HepG2 (cell line): ENCODE results near the gene IL24. TPM values are rescaled to one million over a fixed set of nuclear protein-coding genes. Genes with fewer than 3 reads are reported as not detected.
A peak's percentile ranks its signal among the peaks of the same experiment; 100 is the strongest.

ENCODE experiments used
- ATRX ChIP-seq: sonication (generic); formaldehyde crosslinking; IDR thresholded peaks from 2 replicates; pipeline ENCODE4 v1.4.0; 2020; ENCODE audit warnings: missing genetic modification reagents, borderline replicate concordance
- FOXA3 ChIP-seq: IDR thresholded peaks from 2 replicates; pipeline ENCODE4 v1.6.1; 2016; ENCODE audit warnings: missing genetic modification reagents, missing compliant biosample characterization
- KIAA2018 ChIP-seq: sonication (generic); formaldehyde crosslinking; IDR thresholded peaks from 2 replicates; pipeline ENCODE4 v1.5.0; 2020; ENCODE audit warnings: mild to moderate bottlenecking, missing genetic modification reagents, borderline replicate concordance
- MNT ChIP-seq: fragments of 450-650 bp; IDR thresholded peaks from 2 replicates; pipeline ENCODE4 v1.6.1; 2016
- PHB2 ChIP-seq: fragments of 450-650 bp; IDR thresholded peaks from 2 replicates; pipeline ENCODE4 v1.6.1; 2018; ENCODE audit not compliant: partially characterized antibody
- PITX1 ChIP-seq: sonication (generic); formaldehyde crosslinking; IDR thresholded peaks from 2 replicates; pipeline ENCODE4 v1.5.1; 2020; ENCODE audit warnings: mild to moderate bottlenecking, missing genetic modification reagents
- PRDM15 ChIP-seq: sonication (generic); formaldehyde crosslinking; IDR thresholded peaks from 2 replicates; pipeline ENCODE4 v1.4.0; 2020; ENCODE audit warnings: missing genetic modification reagents
- SIX4 ChIP-seq: sonication (generic); formaldehyde crosslinking; IDR thresholded peaks from 2 replicates; pipeline ENCODE4 v1.4.0; 2020; ENCODE audit warnings: missing genetic modification reagents
- SMARCC2 ChIP-seq: fragments of 450-650 bp; IDR thresholded peaks from 2 replicates; pipeline ENCODE4 v1.6.1; 2017; ENCODE audit warnings: antibody characterized with exemption, mild to moderate bottlenecking
- ZKSCAN1 ChIP-seq: fragments of 150-350 bp; IDR thresholded peaks from 2 replicates; pipeline ENCODE4 v1.6.1; 2014; ENCODE audit warnings: low read length
- ZNF280B ChIP-seq: sonication (generic); formaldehyde crosslinking; IDR thresholded peaks from 2 replicates; pipeline ENCODE4 v1.5.0; 2020; ENCODE audit warnings: missing genetic modification reagents, mild to moderate bottlenecking, borderline replicate concordance
- ZNF30 ChIP-seq: sonication (generic); formaldehyde crosslinking; IDR thresholded peaks from 2 replicates; pipeline ENCODE4 v1.5.0; 2020; ENCODE audit warnings: mild to moderate bottlenecking, missing genetic modification reagents
- ZNF382 ChIP-seq: sonication (generic); formaldehyde crosslinking; IDR thresholded peaks from 2 replicates; pipeline ENCODE4 v1.5.0; 2020; ENCODE audit warnings: missing genetic modification reagents, mild to moderate bottlenecking, borderline replicate concordance
- ZNF431 ChIP-seq: sonication (generic); formaldehyde crosslinking; IDR thresholded peaks from 2 replicates; pipeline ENCODE4 v1.9.0; 2022; ENCODE audit warnings: missing genetic modification reagents, low read depth, mild to moderate bottlenecking, borderline replicate concordance
- ZNF552 ChIP-seq: sonication (generic); formaldehyde crosslinking; IDR thresholded peaks from 2 replicates; pipeline ENCODE4 v1.9.0; 2022; ENCODE audit warnings: missing genetic modification reagents, mild to moderate bottlenecking, borderline replicate concordance
- polyA plus RNA-seq, 8 experiments: library from polyadenylated mRNA; depleted of rRNA in 3 of 8; stranded (reverse) in 7 of 8; unstranded in 1 of 8; fragments of >200 nt; fragmentation: Illumina TruSeq in 4 of 8; extraction: Trizol in 4 of 8; gene quantifications; 2 replicates each; pipeline versions ENCODE4 v1.2.1 to v1.2.3, GENCODE V29; 2011 to 2016; ENCODE audit warnings: low read depth in 4 of 8, missing spikeins in 1 of 8, mixed read lengths in 1 of 8; ENCODE audit not compliant: insufficient read depth in 1 of 8
- total RNA-seq, 5 experiments: library from RNA; depleted of rRNA; stranded (reverse); fragments of >200 nt; fragmentation: Illumina TruSeq; extraction: Trizol; gene quantifications; 2 replicates each; pipeline ENCODE4 v1.2.3, GENCODE V29; 2016; ENCODE audit warnings: low read depth in 1 of 5

Gene IL24
- total and polyA plus RNA-seq, 2 of the 13 experiments (the other 11 are each of a cell fraction or from before 2014, with no cell fraction given): not detected

GRCh38 chr1:206935491-206936067, 38.3 kb downstream of the IL24 start (continued):
- TF ChIP-seq PRDM15 (CRISPR knock-in tag) (no peak), ZNF431 (no peak), ZNF30 (CRISPR knock-in tag) (no peak), ATRX (no peak), PITX1 (CRISPR knock-in tag) (peak; percentile 22; the same call in 1 of the 2 replicates), SMARCC2 (no peak), FOXA3 (CRISPR knock-in tag) (peak; percentile 6; the same call in 1 of the 2 replicates), MNT (no peak), ZNF280B (no peak), PHB2 (no peak), ZNF552 (CRISPR knock-in tag) (no peak), ZKSCAN1 (no peak), SIX4 (CRISPR knock-in tag) (no peak), ZNF382 (CRISPR knock-in tag) (no peak), KIAA2018 (CRISPR knock-in tag) (no peak)
